Mesothelial cell of epicardium (in vitro differentiated cells): Measurements from ENCODE around the gene ARL6IP4. TPM values are rescaled to one million over a fixed set of nuclear protein-coding genes. Genes with fewer than 3 reads are reported as not detected.
A peak's percentile ranks its signal among the peaks of the same experiment; 100 is the strongest.

Experiments used
- DNase-seq, 2 experiments: peaks; one replicate each; pipeline ENCODE4 v3.0.0; 2021; ENCODE audit warnings: low spot score in 2 of 2; ENCODE audit not compliant: unreplicated experiment in 2 of 2
- H3K27ac Mint-ChIP-seq: 2 replicates; pipeline ENCODE4 v1.8.0; 2021; ENCODE audit warnings: mixed read lengths
- H3K27me3 Mint-ChIP-seq: 2 replicates; pipeline ENCODE4 v1.8.0; 2021; ENCODE audit warnings: low read depth, mixed read lengths
- H3K36me3 Mint-ChIP-seq: 2 replicates; pipeline ENCODE4 v1.8.0; 2021; ENCODE audit warnings: mixed read lengths
- H3K4me1 Mint-ChIP-seq: 2 replicates; pipeline ENCODE4 v1.8.0; 2021; ENCODE audit warnings: mixed read lengths
- H3K4me3 Mint-ChIP-seq: 2 replicates; pipeline ENCODE4 v1.8.0; 2021; ENCODE audit warnings: mild to moderate bottlenecking, moderate library complexity, mixed read lengths
- H3K9me3 Mint-ChIP-seq: 2 replicates; pipeline ENCODE4 v1.8.0; 2021; ENCODE audit warnings: mixed read lengths
- total RNA-seq: library from RNA; stranded (reverse); gene quantifications from 3 replicates; pipeline ENCODE4 v1.2.1, GENCODE V29; 2021
- TF ChIP-seq, protein P1 (sequence below): fragments of 200-600 bp; sonication (generic); IDR thresholded peaks from one replicate; pipeline ENCODE4 v1.5.0; 2021; ENCODE audit warnings: antibody characterized with exemption; ENCODE audit not compliant: unreplicated experiment

ARL6IP4 gene
- total RNA-seq, 1 donor from 2014 or later: 120 TPM

DNA sequence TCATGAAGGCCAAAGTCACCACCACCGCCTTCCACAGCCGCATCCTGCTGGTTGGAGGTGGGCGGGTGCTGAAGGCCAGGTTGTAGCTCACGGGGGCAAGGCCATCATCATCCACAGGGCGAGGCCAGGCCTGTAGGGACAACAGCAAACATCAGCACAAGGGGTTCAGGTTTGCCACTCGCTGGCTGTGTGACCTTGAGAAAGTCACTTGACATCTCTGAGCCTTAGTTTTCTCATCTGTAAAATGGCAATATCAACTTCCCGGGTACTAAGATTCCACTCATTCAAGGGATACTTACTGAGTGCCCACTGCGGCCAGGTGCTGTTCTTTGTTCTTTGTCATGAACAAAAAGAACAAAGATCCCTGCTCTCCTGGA is 20.3 kb upstream of the ARL6IP4 start:
- Mint-ChIP-seq H3K9me3 (no peaks in the 10 kb centered on the region), H3K27me3 (no peaks in the 10 kb centered on the region), H3K27ac (no peak overlapping the region), H3K4me1 (peaks cover 9% of the 10 kb centered on the region), H3K4me3 (no peak overlapping the region), H3K36me3 (peaks cover 4% of the 10 kb centered on the region)
- TF ChIP-seq, protein P1, sequence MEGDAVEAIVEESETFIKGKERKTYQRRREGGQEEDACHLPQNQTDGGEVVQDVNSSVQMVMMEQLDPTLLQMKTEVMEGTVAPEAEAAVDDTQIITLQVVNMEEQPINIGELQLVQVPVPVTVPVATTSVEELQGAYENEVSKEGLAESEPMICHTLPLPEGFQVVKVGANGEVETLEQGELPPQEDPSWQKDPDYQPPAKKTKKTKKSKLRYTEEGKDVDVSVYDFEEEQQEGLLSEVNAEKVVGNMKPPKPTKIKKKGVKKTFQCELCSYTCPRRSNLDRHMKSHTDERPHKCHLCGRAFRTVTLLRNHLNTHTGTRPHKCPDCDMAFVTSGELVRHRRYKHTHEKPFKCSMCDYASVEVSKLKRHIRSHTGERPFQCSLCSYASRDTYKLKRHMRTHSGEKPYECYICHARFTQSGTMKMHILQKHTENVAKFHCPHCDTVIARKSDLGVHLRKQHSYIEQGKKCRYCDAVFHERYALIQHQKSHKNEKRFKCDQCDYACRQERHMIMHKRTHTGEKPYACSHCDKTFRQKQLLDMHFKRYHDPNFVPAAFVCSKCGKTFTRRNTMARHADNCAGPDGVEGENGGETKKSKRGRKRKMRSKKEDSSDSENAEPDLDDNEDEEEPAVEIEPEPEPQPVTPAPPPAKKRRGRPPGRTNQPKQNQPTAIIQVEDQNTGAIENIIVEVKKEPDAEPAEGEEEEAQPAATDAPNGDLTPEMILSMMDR: no peak
- DNase-seq: no peak

DNA sequence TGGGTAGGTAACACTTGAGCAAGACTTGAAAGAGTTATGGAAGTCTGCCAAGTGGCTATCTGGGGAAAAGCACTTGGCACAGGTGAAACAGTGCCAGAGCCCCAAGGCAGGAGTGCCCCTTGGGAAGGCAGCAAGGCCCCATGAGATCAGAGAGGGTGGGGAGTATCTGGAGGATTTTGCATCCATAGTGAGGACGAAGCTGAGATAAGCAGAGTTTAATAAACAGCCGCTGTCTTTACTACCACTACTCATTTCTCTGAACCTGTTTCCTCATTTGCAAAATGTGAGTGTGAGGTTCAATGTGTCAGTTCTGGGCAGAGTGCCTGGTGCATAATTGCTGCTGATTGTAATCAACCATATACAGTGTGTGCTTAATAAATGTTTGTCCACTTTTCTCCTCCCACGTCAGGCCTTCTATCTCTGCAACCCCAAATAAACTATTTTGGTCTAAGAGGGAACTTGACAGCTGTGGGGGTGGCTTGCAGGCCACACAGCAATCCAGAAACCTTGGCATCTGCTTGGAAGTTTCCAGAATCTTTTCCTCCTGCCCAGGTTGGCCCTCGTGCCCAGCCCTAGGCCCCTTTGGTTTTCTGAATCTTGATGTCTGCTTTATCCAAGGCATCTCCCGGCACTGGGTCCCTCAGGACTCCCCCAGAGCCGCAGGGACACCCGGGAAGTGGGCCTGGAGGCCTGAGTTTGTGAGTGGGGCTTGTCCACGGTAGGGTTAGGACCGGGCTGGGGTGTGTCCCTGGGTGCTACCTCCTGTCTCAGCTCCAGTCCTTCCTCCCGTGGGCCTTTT is 18.8 kb upstream of the ARL6IP4 start:
- Mint-ChIP-seq H3K9me3 (no peaks in the 10 kb centered on the region), H3K4me3 (no peak overlapping the region), H3K4me1 (peaks cover 11% of the 10 kb centered on the region), H3K36me3 (peaks cover 4% of the 10 kb centered on the region), H3K27ac (no peak overlapping the region), H3K27me3 (no peaks in the 10 kb centered on the region)
- DNase-seq: no peak
- TF ChIP-seq, protein P1: no peak

DNA sequence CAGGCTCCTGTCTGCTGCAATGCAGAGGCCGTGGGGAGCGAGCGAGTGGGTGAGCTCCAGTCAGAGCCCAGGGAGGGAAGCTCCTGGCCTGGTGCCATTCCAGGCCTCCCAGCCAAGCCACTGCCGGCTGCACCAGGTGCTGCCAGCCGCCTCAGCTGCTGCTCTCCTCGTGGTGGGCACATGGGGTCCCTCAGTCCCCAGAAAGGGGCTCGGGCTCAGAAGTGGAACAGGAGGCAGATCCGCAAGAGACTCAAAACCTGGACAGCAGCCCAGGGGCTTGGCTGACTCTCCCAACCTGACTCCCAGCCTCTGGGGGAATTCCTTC is 16.6 kb upstream of the ARL6IP4 start:
- H3K4me1 Mint-ChIP-seq: peaks cover 11% of the 10 kb centered on the region
- no peak for DNase-seq
- H3K27me3 Mint-ChIP-seq: no peaks in the 10 kb centered on the region
- no peaks in the 10 kb centered on the region for H3K9me3 Mint-ChIP-seq
- H3K4me3 Mint-ChIP-seq: no peak overlapping the region
- H3K27ac Mint-ChIP-seq: no peak overlapping the region
- TF ChIP-seq, protein P1: no peak
- no peaks in the 10 kb centered on the region for H3K36me3 Mint-ChIP-seq

DNA sequence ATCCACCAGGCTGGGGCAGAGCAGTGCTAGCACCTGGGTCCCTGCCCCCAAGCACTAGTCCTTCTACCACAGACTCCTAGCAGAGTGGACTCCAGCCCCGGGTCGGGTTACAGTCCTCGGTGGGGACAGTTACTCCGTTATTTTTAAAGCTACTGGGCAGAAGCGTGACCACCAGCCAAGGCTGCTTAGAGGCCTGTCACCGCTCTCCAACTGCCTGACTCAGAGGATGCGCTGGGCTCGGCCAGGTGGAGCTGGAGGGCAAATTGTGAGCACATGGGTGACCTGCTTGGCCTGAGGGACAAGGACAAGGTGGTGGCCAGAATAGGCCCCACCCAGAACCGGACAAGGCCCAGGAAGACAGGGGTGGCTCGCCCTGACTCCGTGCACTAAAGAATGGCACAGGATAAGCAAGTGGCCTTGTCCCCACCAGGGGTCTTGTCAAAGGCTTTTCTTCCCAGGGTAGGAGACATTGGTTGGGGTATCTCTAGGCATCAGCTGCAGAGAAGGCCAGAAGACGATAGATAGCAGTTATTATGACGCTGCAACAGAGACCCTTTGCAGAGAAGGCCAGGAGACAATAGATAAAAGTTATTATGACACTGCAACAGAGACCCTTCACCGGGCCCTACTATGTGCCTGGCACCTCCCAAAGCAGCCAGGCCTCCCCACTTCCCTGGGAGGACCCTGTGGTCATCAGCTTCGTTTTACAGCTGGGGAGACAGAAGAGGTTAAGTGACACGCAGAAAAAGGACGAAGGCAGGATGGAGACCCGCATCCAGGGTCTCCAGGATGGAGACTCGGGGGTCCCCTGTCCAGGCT is 15.8 kb upstream of the ARL6IP4 start:
- Mint-ChIP-seq H3K36me3 (no peaks in the 10 kb centered on the region), H3K4me3 (peak overlapping the region; percentile 61), H3K27me3 (no peaks in the 10 kb centered on the region), H3K9me3 (no peaks in the 10 kb centered on the region), H3K4me1 (peaks cover 12% of the 10 kb centered on the region), H3K27ac (no peak overlapping the region)
- no peak for DNase-seq
- TF ChIP-seq, protein P1: no peak

DNA sequence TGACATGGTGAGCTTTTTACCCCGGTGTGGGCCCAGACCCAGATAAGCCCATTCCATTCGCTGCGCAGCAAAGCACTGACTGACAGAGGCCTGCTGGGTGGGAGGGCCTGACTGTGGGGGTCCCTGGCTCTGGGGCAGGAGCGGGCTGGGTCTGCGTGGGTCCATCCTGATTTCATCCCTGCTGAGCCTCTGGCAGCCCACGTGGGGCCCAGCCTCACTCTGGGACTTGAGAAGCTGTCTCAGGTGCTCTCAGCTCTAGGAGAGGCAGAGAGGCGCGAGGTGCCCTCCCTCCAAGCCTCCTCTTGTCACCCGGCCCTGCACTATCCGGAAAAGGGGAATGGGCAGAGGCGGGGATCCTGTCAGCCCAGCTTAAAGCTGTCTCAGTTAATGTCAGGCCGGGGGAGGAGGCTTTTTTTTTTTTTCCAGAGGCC is 15.1 kb upstream of the ARL6IP4 start:
- H3K4me1 Mint-ChIP-seq: peaks cover 14% of the 10 kb centered on the region
- no peak for DNase-seq
- peak overlapping the region; percentile 67 for H3K4me3 Mint-ChIP-seq
- no peaks in the 10 kb centered on the region for H3K9me3 Mint-ChIP-seq
- H3K27ac Mint-ChIP-seq: no peak overlapping the region
- TF ChIP-seq, protein P1: no peak
- no peaks in the 10 kb centered on the region for H3K27me3 Mint-ChIP-seq
- no peaks in the 10 kb centered on the region for H3K36me3 Mint-ChIP-seq
